Astrocyte (in vitro differentiated cells and primary cell): ENCODE results near the gene KRTAP3-2. TPM values are rescaled to one million over a fixed set of nuclear protein-coding genes. Genes with fewer than 3 reads are reported as not detected.
"Not testable (repeated sequence)": the region's sequence is repeated elsewhere in the genome, so short reads cannot be mapped to it uniquely, and the experiment has no call there.

Source experiments
- DNase-seq: peaks from one replicate; pipeline ENCODE4 v3.0.0-alpha.2; 2010; ENCODE audit warnings: low read depth
- FAIRE-seq: peaks from 2 replicates; lab custom pipeline; 2011; peaks lifted over from hg19 to GRCh38; lab: Jason Lieb, UNC
- H2AFZ ChIP-seq: 2 replicates; pipeline ENCODE4 v1.6.0; 2012; ENCODE audit warnings: low read depth, low read length, inconsistent platforms
- H3K27ac ChIP-seq: 2 replicates; pipeline ENCODE4 v1.5.1; 2011; ENCODE audit warnings: low read depth, low read length, inconsistent platforms
- H3K27me3 ChIP-seq: 2 replicates; pipeline ENCODE4 v1.6.0; 2011; ENCODE audit warnings: low read length, inconsistent platforms; ENCODE audit not compliant: insufficient read depth
- H3K36me3 ChIP-seq: 2 replicates; pipeline ENCODE4 v1.5.1; 2011; ENCODE audit warnings: low read length, inconsistent platforms; ENCODE audit not compliant: insufficient read depth
- H3K4me1 ChIP-seq: 2 replicates; pipeline ENCODE4 v1.5.1; 2011; ENCODE audit warnings: low read length, inconsistent platforms; ENCODE audit not compliant: insufficient read depth
- H3K4me2 ChIP-seq: 2 replicates; pipeline ENCODE4 v1.6.0; 2012; ENCODE audit warnings: low read length, inconsistent platforms
- H3K4me3 ChIP-seq: 2 replicates; pipeline ENCODE4 v1.5.1; 2011; ENCODE audit warnings: low read depth, mild to moderate bottlenecking, low read length, inconsistent platforms; ENCODE audit not compliant: insufficient read depth
- H3K79me2 ChIP-seq: 2 replicates; pipeline ENCODE4 v1.6.0; 2012; ENCODE audit warnings: mild to moderate bottlenecking, low read length, inconsistent platforms; ENCODE audit not compliant: insufficient read depth
- H3K9ac ChIP-seq: 2 replicates; pipeline ENCODE4 v1.6.0; 2012; ENCODE audit warnings: mild to moderate bottlenecking, low read length, inconsistent platforms
- H3K9me3 ChIP-seq: 2 replicates; pipeline ENCODE4 v1.5.1; 2012; ENCODE audit warnings: low read depth, mild to moderate bottlenecking, low read length, inconsistent platforms; ENCODE audit not compliant: insufficient read depth
- H4K20me1 ChIP-seq: 2 replicates; pipeline ENCODE4 v1.6.0; 2012; ENCODE audit warnings: low read length, inconsistent platforms; ENCODE audit not compliant: insufficient read depth
- H3K27ac Mint-ChIP-seq: one replicate; pipeline ENCODE4 v1.8.0; 2021; ENCODE audit warnings: mild to moderate bottlenecking, mixed read lengths; ENCODE audit not compliant: unreplicated experiment
- H3K27me3 Mint-ChIP-seq: one replicate; pipeline ENCODE4 v1.8.0; 2021; ENCODE audit warnings: low read depth, mixed read lengths; ENCODE audit not compliant: unreplicated experiment
- H3K36me3 Mint-ChIP-seq: one replicate; pipeline ENCODE4 v1.8.0; 2021; ENCODE audit warnings: low read depth, mixed read lengths; ENCODE audit not compliant: unreplicated experiment
- H3K4me1 Mint-ChIP-seq: one replicate; pipeline ENCODE4 v1.8.0; 2021; ENCODE audit warnings: low read depth, mixed read lengths; ENCODE audit not compliant: unreplicated experiment
- H3K4me3 Mint-ChIP-seq: one replicate; pipeline ENCODE4 v1.8.0; 2021; ENCODE audit warnings: mild to moderate bottlenecking, moderate library complexity, mixed read lengths; ENCODE audit not compliant: unreplicated experiment
- H3K9me3 Mint-ChIP-seq: one replicate; pipeline ENCODE4 v1.8.0; 2021; ENCODE audit warnings: mild to moderate bottlenecking, mixed read lengths; ENCODE audit not compliant: unreplicated experiment
- CTCF ChIP-seq: IDR thresholded peaks from 2 replicates; pipeline ENCODE4 v1.5.1; 2011; ENCODE audit warnings: low read depth, mild to moderate bottlenecking, inconsistent platforms, low read length, moderate library complexity; ENCODE audit not compliant: insufficient read depth
- EZH2 ChIP-seq: IDR thresholded peaks from 2 replicates; pipeline ENCODE4 v1.6.1; 2012; ENCODE audit warnings: mild to moderate bottlenecking, low read length, inconsistent platforms; ENCODE audit not compliant: insufficient read depth
- total RNA-seq: library from RNA; stranded (reverse); gene quantifications from 2 replicates; pipeline ENCODE4 v1.2.1, GENCODE V29; 2021

KRTAP3-2 gene
- total RNA-seq, 1 donor from 2014 or later: not detected

GRCh38 chr17:41042953-41043352 lies 43.2 kb upstream of the KRTAP3-2 start:
- no peak for DNase-seq
- H3K4me1 Mint-ChIP-seq: no peaks in the 10 kb centered on the region
- no peaks in the 10 kb centered on the region for H3K36me3 ChIP-seq
- H3K4me3 Mint-ChIP-seq: no peak overlapping the region
- H3K9me3 ChIP-seq: no peaks in the 10 kb centered on the region
- no peaks in the 10 kb centered on the region for H4K20me1 ChIP-seq
- H3K36me3 Mint-ChIP-seq: no peaks in the 10 kb centered on the region
- H3K27ac ChIP-seq: no peak overlapping the region
- no peaks in the 10 kb centered on the region for H3K27me3 Mint-ChIP-seq
- no peak overlapping the region for H2AFZ ChIP-seq
- H3K27ac Mint-ChIP-seq: no peak overlapping the region
- no peaks in the 10 kb centered on the region for H3K9me3 Mint-ChIP-seq
- no peaks in the 10 kb centered on the region for H3K27me3 ChIP-seq
- no peaks in the 10 kb centered on the region for H3K79me2 ChIP-seq
- FAIRE-seq: no peak
- TF ChIP-seq CTCF (no peak), EZH2 (no peak)
- peaks cover 1% of the 10 kb centered on the region for H3K4me1 ChIP-seq
- no peak overlapping the region for H3K4me3 ChIP-seq
- no peak overlapping the region for H3K9ac ChIP-seq
- no peak overlapping the region for H3K4me2 ChIP-seq

GRCh38 chr17:41040783-41041571 lies 41.3 kb upstream of the KRTAP3-2 start, which contains the start of gene KRTAP1-1:
KRTAP1-1 (minus strand) TSS chr17:41041450; CDS start chr17:41041397, 53 bp downstream.
- H3K36me3 Mint-ChIP-seq, H3K4me1 ChIP-seq, FAIRE-seq, H3K36me3 ChIP-seq, H3K27me3 ChIP-seq, H3K4me1 Mint-ChIP-seq, H3K27ac Mint-ChIP-seq, H3K9ac ChIP-seq, DNase-seq, H3K9me3 Mint-ChIP-seq, H3K27ac ChIP-seq, H3K27me3 Mint-ChIP-seq, H3K4me2 ChIP-seq, H2AFZ ChIP-seq, H3K79me2 ChIP-seq, H3K4me3 Mint-ChIP-seq, H3K4me3 ChIP-seq, H4K20me1 ChIP-seq, H3K9me3 ChIP-seq: not testable (repeated sequence)

DNA sequence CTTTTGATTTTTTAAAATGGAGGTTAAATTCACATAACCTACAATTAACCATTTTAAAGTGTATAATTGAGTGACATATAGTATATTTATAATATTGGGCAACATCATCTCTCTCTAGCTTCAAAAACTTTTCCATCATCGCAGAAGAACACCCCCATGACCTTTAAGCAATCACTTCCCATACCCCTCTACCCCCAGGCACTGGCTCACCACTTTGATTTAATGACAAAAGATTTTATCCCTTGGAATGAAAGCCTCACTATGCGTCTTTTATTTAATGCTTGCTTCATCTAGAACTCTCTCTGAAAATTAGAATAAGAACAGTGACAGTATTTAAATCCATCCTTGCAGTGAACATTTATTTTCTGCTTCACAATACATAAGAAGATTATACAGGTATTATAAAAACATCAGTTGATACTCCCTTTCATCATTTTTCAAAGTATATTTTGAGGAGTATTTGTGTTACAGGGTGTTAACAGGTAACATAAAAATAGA lies 38.2 kb upstream of the KRTAP3-2 start:
- no peak overlapping the region for H2AFZ ChIP-seq
- DNase-seq (no peak), FAIRE-seq (no peak)
- Mint-ChIP-seq H3K4me3 (no peak overlapping the region), H3K9me3 (no peaks in the 10 kb centered on the region), H3K4me1 (no peaks in the 10 kb centered on the region), H3K27me3 (no peaks in the 10 kb centered on the region), H3K27ac (no peak overlapping the region), H3K36me3 (no peaks in the 10 kb centered on the region)
- no peaks in the 10 kb centered on the region for H3K36me3 ChIP-seq
- H3K9me3 ChIP-seq: no peaks in the 10 kb centered on the region
- no peaks in the 10 kb centered on the region for H3K79me2 ChIP-seq
- H3K9ac ChIP-seq: no peak overlapping the region
- H3K4me2 ChIP-seq: no peak overlapping the region
- TF ChIP-seq CTCF (no peak), EZH2 (no peak)
- no peaks in the 10 kb centered on the region for H3K27me3 ChIP-seq
- H4K20me1 ChIP-seq: no peaks in the 10 kb centered on the region
- no peak overlapping the region for H3K4me3 ChIP-seq
- no peaks in the 10 kb centered on the region for H3K4me1 ChIP-seq
- no peak overlapping the region for H3K27ac ChIP-seq

- not testable (repeated sequence) for H3K27ac Mint-ChIP-seq, FAIRE-seq, H3K36me3 Mint-ChIP-seq, H3K4me3 Mint-ChIP-seq, H3K4me1 Mint-ChIP-seq, DNase-seq, H3K4me1 ChIP-seq, H3K9ac ChIP-seq, H3K36me3 ChIP-seq, H2AFZ ChIP-seq, H3K9me3 Mint-ChIP-seq, H3K79me2 ChIP-seq, H3K9me3 ChIP-seq, H3K27ac ChIP-seq, H3K27me3 Mint-ChIP-seq, H3K27me3 ChIP-seq, H3K4me3 ChIP-seq, H3K4me2 ChIP-seq, H4K20me1 ChIP-seq
Measured at GRCh38 chr17:41034346-41034935, 34.7 kb upstream of the KRTAP3-2 start, which contains the start of gene KRTAP1-3. KRTAP1-3 (minus strand) TSS chr17:41034874; CDS start chr17:41034821, 53 bp downstream.
